Measurements from ENCODE around the gene LTO1.

The LTO1 gene

GRCh38 chr11:69677749-69678148, 2.6 kb upstream of the LTO1 start:
- DNase-seq (ENCODE audit: low spot score) = no peak

GRCh38 chr11:69674267-69674885, 777 bp downstream of the LTO1 start:
- no peak for DNase-seq (ENCODE audit: low spot score)

GRCh38 chr11:69671734-69672465, 3.3 kb downstream of the LTO1 start:
- DNase-seq (ENCODE audit: low spot score) = no peak

- DNase-seq (ENCODE audit: low spot score) = peak; percentile 84
These were observed 4.9 kb downstream of the LTO1 start for GRCh38 chr11:69670158-69670845.

GRCh38 chr11:69669486-69669885, 5.7 kb downstream of the LTO1 start:
- DNase-seq (ENCODE audit: low spot score) = no peak

- DNase-seq (ENCODE audit: low spot score) = no peak
These were observed 7.2 kb downstream of the LTO1 start for GRCh38 chr11:69667619-69668604.

- no peak for DNase-seq (ENCODE audit: low spot score)
These were observed 8.2 kb downstream of the LTO1 start for GRCh38 chr11:69666752-69667536.

GRCh38 chr11:69666261-69666660, 8.9 kb downstream of the LTO1 start:
- DNase-seq (ENCODE audit: low spot score) = no peak

- DNase-seq (ENCODE audit: low spot score) = no peak
These were observed 9.5 kb downstream of the LTO1 start for GRCh38 chr11:69665669-69666068.

- DNase-seq (ENCODE audit: low spot score) = no peak
These were observed 10.3 kb downstream of the LTO1 start for GRCh38 chr11:69664901-69665300.

GRCh38 chr11:69664103-69664775, 10.9 kb downstream of the LTO1 start:
- DNase-seq (ENCODE audit: low spot score) = no peak

- no peak for DNase-seq (ENCODE audit: low spot score)
These were observed 11.8 kb downstream of the LTO1 start for GRCh38 chr11:69663326-69663725.

- no peak for DNase-seq (ENCODE audit: low spot score)
These were observed 12.3 kb downstream of the LTO1 start for GRCh38 chr11:69662806-69663205.

GRCh38 chr11:69662021-69662698, 13.0 kb downstream of the LTO1 start:
- no peak for DNase-seq (ENCODE audit: low spot score)

GRCh38 chr11:69661413-69661715, 13.8 kb downstream of the LTO1 start:
- no peak for DNase-seq (ENCODE audit: low spot score)

- DNase-seq (ENCODE audit: low spot score) = no peak
These were observed 15.1 kb downstream of the LTO1 start for GRCh38 chr11:69660001-69660500.

GRCh38 chr11:69659591-69659990, 15.6 kb downstream of the LTO1 start:
- no peak for DNase-seq (ENCODE audit: low spot score)

GRCh38 chr11:69658626-69659450, 16.3 kb downstream of the LTO1 start:
- DNase-seq (ENCODE audit: low spot score) = no peak

All from pons (tissue), 1 donor.